GM21515 (cell line): ENCODE results near the gene LDLRAD4.
A peak's percentile ranks its signal among the peaks of the same experiment; 100 is the strongest.

Experiments
- ATAC-seq: cut with Tn5 transposase; IDR thresholded peaks from one replicate; pipeline ENCODE4 v1.9.1; 2021; ENCODE audit not compliant: unreplicated experiment

LDLRAD4 gene

GRCh38 chr18:13577781-13578180, 359.2 kb downstream of the LDLRAD4 start:
- peak; percentile 10 for ATAC-seq

DNA sequence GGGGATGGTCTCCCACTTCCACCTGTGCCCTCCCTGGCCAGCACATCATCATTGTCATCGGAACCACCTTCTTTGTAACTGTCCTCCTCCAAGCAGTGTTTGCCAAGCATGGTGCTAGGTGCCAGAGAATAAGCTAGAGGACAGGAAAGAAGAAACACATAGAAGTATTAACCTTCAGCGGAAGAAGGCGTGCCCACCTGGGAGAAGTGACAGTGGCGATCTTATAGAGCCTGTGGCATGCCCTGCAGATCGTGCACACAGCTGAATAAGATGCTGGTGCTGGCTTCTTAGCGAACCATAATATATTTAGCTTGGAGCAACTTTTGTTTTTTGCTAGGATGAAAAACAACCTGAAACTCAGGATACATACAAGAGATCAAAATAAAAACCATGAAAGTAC, 359.8 kb downstream of the LDLRAD4 start:
- ATAC-seq: no peak

DNA sequence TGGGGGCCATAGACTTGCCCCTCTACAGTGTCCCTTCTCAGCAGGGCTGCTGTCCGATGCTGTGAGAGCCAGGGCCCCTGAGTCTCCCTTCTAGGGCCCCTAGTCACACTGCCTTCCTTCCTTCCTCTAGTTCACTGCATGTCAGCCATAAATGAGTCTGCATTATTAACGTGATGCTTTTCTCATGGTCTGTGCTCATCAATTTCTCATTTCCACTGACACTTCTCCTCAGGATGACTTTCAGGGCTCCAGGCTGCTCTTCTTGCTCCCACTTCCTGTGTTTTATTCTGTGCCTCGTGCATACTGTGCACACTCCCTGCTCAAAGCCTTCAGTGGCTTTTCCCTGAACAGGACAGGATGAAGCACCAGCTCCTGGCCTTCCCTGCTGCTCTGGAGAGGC, 361.3 kb downstream of the LDLRAD4 start:
- ATAC-seq: no peak

DNA sequence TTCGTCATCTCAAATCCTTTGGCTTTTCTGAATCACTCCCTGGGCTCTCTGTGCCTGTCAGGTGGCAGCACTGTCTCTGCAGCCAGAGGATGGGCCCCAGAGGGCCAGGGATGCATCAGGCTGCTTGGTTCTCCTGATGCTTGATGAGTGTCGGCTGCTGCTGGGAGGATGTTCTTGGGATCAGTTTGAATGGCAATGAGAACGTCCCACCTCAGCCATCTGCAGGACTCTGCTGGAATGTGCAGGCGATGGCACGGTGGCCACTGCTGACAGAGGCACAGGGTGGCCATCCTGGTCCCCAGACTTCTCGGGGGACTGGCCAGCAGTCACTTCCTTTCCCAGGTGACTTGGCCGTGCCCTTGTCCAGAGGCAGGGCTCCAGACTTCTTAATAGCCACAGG, 361.8 kb downstream of the LDLRAD4 start:
- no peak for ATAC-seq

DNA sequence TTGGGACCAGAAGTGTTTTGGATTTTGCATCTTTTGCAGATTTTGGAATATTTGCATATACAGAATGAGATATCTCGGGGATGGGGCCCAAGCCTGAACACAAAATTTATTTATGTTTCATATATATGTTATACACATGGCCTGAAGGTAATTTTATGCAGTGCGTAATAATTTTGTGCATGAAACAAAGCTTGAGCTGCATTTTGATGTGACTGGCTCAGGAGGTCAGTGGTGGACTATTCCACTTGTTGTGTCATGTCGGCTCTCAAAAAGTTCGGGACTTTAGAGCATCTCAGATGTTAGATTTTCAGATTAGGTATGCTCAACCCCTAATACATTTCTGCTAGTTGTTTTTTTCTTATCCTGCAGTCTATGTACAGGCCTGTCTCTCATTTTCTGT, 362.4 kb downstream of the LDLRAD4 start:
- ATAC-seq: no peak

DNA sequence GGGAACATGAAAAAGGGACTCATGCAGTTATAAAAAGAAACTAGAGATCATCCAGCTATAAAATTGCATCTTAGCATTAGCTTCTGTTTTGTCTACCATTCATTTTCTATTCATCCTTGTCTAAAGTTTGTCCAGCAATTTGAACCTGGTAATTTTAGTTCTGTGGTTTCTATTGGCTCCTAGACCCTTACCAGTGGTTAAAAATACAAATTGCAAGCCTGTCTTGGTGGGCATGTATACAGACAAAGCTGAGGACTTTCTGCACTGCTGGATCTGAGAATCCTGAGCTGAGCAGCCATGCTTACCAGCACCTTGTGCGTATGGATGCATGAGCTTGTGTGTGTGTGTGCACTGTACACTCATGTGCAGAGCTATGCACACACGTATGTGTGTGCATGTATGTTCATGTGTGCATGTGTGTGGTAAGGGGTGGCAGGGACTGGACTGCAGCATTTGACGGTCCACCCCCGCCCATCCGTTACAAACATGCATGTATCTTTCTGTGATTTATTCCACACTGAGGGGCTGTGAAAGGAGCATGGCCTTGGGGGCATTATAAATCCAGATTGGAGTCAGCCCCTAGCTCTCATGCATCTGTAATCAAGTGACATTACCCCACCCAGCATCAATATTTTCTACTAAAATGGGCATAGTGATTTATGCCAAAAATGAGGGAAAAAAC, 363.1 kb downstream of the LDLRAD4 start:
- ATAC-seq: no peak

DNA sequence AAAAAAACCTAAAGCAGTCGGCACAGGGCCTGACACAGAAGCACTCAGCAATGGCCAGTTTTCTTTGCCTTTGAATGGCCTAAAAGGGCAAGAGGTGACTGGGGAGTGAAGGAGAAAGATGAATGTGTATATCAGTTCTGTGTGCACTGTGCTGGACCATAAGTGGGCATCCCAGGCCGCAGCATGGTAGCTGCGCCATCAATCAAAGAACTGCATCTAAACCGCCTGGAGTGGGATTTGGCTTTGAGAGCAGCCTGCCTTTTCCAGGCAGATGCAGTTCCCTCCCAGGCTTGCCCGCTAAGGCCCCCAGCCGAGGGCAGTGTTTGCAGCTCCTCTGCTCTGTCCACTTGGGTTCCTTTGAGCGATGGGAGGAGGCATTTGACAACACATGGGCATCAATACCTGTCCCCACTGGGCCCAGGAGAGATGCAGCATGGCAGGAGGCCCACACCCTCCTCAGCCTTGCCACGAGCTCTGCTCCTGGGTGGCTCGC, 363.7 kb downstream of the LDLRAD4 start:
- ATAC-seq: no peak

- ATAC-seq: no peak
Measured at GRCh38 chr18:13583576-13584550, 365.3 kb downstream of the LDLRAD4 start.

DNA sequence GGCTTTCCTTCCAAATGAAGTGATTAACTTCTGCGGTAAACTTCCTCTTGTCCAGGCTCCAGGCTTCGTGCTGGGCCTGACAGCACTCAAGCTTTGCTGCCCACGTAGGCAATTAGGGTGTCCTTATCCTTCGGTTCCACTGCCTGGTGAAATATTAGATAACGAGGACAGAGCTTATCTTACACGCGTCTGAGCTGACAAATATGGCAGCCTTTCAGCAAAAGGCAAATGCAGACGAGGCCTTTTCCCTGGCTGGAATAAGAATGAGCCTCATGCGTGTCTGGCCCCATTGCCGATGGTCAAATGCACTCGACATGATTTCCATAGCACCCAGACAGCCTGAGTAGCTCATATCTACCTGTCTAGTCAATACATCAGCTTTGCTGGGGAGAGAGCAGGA, 366.3 kb downstream of the LDLRAD4 start:
- no peak for ATAC-seq

DNA sequence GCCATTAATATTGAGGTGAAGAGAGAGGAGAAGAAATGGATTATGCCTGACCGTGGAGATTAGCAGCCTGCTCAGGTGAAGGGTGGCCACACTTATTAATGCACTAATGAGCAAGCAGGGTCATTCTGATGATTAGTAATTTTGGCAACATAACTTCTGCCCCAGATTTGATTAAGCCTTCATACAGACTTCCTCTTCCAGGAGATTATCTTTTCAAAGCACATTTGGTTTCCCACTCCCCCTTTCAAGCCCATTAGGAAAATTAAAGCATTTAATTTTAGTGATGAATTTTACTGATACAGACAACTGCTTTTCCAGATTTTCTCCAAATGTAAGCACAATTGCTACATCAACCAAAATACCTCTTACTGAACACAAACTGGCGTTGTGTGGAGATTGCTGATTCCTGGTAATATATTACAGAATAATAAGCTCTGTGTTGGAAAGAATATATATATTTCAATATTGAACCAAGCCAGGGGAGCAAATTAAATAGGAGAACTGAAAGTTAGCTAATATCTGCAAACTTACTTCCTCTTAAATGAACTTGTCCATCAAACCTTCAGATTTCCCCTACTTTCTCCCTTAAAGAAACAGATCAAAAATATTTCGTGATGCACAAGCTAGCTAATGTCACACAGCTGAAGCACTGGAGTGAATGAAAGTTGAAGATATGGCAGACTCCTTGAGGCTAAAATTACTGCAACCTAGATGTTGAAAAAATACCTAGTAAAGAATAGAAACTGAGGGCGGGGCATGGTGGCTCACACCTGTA, 367.0 kb downstream of the LDLRAD4 start:
- no peak for ATAC-seq

GRCh38 chr18:13587001-13587400, 368.4 kb downstream of the LDLRAD4 start:
- no peak for ATAC-seq

GRCh38 chr18:13587477-13587876, 368.9 kb downstream of the LDLRAD4 start:
- no peak for ATAC-seq

- ATAC-seq: no peak
Measured at GRCh38 chr18:13587937-13588336, 369.4 kb downstream of the LDLRAD4 start.

- ATAC-seq: no peak
Measured at GRCh38 chr18:13589316-13589715, 370.8 kb downstream of the LDLRAD4 start.

DNA sequence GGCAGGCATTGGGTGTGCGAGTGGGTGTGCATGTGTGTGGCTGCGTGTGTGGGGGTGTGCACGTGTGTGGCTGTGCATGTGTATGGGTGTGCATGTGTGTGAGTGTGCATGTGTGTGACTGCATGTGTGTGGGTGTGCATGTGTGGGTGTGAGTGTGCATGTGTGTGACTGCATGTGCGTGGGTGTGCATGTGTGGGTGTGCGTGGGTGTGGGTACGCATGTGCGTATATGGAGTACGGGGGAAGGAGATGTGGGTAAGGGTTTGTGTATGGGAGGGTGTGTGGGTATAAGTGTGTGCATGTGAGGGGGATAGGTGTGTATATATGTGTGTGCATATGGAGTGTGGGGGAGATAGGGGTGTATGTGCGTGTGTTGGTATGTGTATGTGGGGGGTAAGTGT, 371.4 kb downstream of the LDLRAD4 start:
- ATAC-seq: no peak

DNA sequence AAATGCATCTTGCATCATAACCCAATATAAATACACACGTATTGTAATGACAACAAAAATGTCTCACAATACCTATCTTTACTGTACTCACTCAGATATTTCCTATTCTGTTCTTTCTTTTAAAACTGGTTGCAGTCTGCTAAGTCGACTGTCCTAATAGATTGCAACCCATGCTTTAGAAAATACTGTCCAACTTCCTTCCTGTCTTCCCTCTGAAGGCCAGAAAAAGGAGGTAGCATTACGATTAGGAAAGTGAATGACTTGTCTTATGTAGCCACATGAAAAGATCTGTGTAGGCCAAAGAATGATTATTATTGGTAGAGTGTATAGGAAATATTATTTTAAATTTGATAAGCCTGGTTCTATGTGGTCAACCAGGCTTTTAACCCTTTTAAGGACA, 373.7 kb downstream of the LDLRAD4 start:
- ATAC-seq: no peak

DNA sequence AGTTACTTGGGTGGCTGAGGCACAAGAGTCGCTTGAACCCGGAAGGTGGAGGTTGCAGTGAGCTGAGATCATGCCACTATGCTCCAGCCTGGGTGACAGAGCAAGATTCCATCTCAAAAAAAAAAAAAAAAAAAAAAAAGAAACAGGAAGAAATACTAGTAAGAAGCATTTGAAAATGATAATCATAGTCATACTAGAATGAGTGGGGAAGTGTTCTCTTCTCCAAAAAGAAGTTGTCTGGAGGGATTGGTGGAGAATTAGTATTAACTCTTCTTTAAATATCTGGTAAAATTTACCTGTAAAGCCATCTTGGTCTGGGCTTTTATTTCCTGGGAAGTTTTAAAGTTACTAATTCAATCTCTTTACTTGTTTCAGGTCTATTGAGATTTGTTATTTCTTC, 376.0 kb downstream of the LDLRAD4 start:
- no peak for ATAC-seq

DNA sequence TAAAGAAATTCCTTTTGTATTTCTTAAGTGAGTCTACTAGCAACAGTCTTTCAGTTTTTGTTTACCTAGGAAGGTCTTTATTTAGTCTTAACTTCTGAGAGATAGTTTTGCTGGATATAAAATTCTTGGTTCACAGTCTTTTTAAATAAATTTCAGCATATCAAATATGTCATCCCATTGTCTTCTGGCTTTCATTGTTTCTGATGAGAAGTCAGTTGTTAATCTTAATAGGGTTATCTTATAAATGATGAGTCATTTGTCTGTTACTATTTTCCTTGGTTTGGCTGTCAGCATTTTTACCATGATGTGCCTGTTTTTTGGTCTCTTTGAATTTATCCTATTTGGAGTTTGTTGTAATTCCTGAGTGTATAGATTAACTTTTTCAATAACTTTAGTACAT, 378.5 kb downstream of the LDLRAD4 start:
- ATAC-seq: no peak

GRCh38 chr18:13598591-13598990, 380.0 kb downstream of the LDLRAD4 start:
- ATAC-seq: no peak

DNA sequence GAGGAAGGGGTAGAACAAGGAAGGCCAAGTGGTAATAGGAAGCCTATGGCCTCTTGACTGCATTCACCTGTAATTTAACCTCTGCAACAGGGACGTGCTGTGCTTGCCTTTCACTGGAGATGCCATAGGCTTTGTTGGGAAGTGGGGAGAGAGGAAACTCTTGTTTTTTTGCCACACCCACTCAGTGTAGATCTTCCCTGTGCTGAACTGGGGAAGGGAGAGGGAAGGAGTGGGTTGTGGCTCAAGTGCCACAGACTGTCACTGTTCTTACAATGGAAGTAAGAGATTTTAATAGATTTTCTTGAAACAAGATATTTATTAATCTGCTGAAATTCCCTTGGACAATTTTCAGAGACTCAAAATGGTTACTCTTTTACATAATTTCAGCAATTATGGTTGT, 380.5 kb downstream of the LDLRAD4 start:
- no peak for ATAC-seq

DNA sequence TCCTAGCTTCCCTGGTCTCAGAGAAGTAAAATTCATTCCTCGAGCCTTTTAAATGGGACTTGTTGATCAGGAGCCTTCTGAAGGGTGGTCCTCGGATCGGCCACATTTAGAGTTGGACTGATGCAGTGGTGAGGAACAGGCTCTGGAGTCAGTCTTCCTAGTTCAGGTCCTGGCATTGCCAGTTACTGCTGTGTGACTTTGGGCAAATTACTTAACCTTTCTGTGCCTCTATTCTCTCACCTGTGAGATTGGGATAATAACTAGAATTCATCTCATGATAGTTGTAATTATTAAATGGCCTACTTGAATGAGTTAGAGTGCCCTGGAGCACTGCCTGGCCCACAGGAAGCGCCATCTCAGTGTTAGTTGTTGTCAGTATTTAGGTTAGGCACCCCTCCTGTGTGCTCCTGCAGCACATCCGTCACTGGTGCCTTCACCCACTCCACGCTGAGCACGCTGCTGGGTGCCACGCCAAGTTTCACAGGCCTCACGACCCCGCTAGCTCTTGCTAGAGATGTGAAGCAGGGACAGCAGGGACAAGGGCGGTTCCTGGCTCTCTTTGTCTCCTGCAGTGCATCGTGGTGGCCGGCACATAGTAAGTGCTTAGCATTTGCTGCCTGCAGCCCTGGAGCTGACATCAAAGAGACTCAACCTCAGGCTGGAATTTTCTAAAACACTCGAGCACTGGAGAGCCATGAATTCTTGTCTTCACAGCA, 384.9 kb downstream of the LDLRAD4 start:
- ATAC-seq: no peak
